ENCODE measurements around the gene BTBD19. TPM values are rescaled to one million over a fixed set of nuclear protein-coding genes. Genes with fewer than 3 reads are reported as not detected.

The BTBD19 gene
- total and polyA plus RNA-seq, 2 of the 8 experiments (the other 6 are each of a cell fraction or from before 2014, with no cell fraction given), result 1.1 TPM

GRCh38 chr1:44857446-44857845 is 49.1 kb downstream of the BTBD19 start:
- Histone ChIP-seq H2AK5ac (ENCODE audit: low read depth, low read length) (no peak overlapping the region), H4K5ac (ENCODE audit: insufficient read length, low read depth, low read length) (no peak overlapping the region), H3K27me3 (replicated peaks in 1 of 4; ENCODE audit: control insufficient read depth in 3 of 4, extremely low read depth in 1 of 4, insufficient read depth in 3 of 4, low read length in 3 of 4) (no peaks in the 10 kb centered on the region), H3K27ac (ENCODE audit: low read depth, low read length) (no peak overlapping the region), H3K23me2 (ENCODE audit: low read depth, low read length) (no peaks in the 10 kb centered on the region), H4K91ac (replicated peaks; ENCODE audit: insufficient read length, low read length) (no peak overlapping the region), H3K14ac (ENCODE audit: insufficient read length) (no peak overlapping the region), H3K79me1 (ENCODE audit: low read depth, low read length) (no peaks in the 10 kb centered on the region), H4K20me1 (replicated peaks in 1 of 2; ENCODE audit: control insufficient read depth in 1 of 2, insufficient read depth in 2 of 2, low read length in 2 of 2) (no peaks in the 10 kb centered on the region), H2BK20ac (ENCODE audit: low read length) (no peak overlapping the region), H3K4ac (replicated peaks; ENCODE audit: insufficient read length, low read depth, low read length) (no peak overlapping the region), H2BK15ac (ENCODE audit: low read length) (no peak overlapping the region), H3K79me2 (ENCODE audit: control insufficient read depth in 1 of 2, insufficient read depth in 2 of 2, low read length in 2 of 2) (no peaks in the 10 kb centered on the region), H2AFZ (ENCODE audit: low read length) (no peak overlapping the region), H2BK12ac (ENCODE audit: low read depth, low read length) (no peak overlapping the region), H3K56ac (replicated peaks; ENCODE audit: insufficient read length, low read depth, low read length) (no peak overlapping the region), H2BK5ac (ENCODE audit: low read depth, low read length) (no peak overlapping the region), H3K4me3 (ENCODE audit: extremely low read depth in 1 of 4, insufficient read depth in 2 of 4, low read depth in 3 of 4, low read length in 4 of 4) (no peak overlapping the region), H4K8ac (ENCODE audit: extremely low read depth, insufficient read depth, low read length) (no peak overlapping the region; the same call in 1 of the 2 replicates), H3K4me2 (ENCODE audit: insufficient read depth in 1 of 2, low read depth in 2 of 2, low read length in 2 of 2) (no peak overlapping the region), H3K36me3 (ENCODE audit: control insufficient read depth in 2 of 4, insufficient read depth in 4 of 4, low read length in 3 of 4) (no peaks in the 10 kb centered on the region), H3K9me3 (ENCODE audit: insufficient read depth in 2 of 2, low read depth in 1 of 2, low read length in 1 of 2) (no peaks in the 10 kb centered on the region), H2BK120ac (replicated peaks; ENCODE audit: low read depth, low read length) (no peak overlapping the region), H3K23ac (ENCODE audit: insufficient read length) (no peak overlapping the region), H3K18ac (ENCODE audit: extremely low read depth, low read length) (no peak overlapping the region), H3K9ac (replicated peaks in 1 of 4; ENCODE audit: extremely low read depth in 1 of 4, low read depth in 3 of 4, low read length in 3 of 4) (no peak overlapping the region), H3K4me1 (replicated peaks in 1 of 4; ENCODE audit: control insufficient read depth in 3 of 4, insufficient read depth in 4 of 4, low read length in 3 of 4) (no peaks in the 10 kb centered on the region)
- no peak for DNase-seq (ENCODE audit: low read depth in 1 of 2, low spot score in 2 of 2)
- CTCF ChIA-PET (ENCODE audit: partially characterized antibody), result interaction anchor here (1.0 kb wide), 1 partner anchor 11 kb away, joined by 3 read pairs; no protein-coding TSS in a partner anchor
- 98% methylated on average over 7 of the region's 7 CpGs; no CpG with 5 or more reads in 1 of the 2 experiments for WGBS, 2 experiments (ENCODE audit: extremely low coverage in 1 of 2, insufficient coverage in 1 of 2, insufficient read length in 1 of 2, insufficient replicate concordance in 2 of 2, low coverage in 1 of 2, low lambda C conversion rate in 2 of 2, missing lambda C conversion rate in 1 of 2)
- no peak for TF ChIP-seq HDAC2 (IDR thresholded peaks at IDR 0.05; ENCODE audit: borderline replicate concordance in 1 of 2, low read depth in 2 of 2, low read length in 2 of 2)
- no peak for TF ChIP-seq NANOG (IDR thresholded peaks at IDR 0.05; ENCODE audit: insufficient read depth, low read depth, low read length, poor library complexity, severe bottlenecking)
- TF ChIP-seq TEAD4 (IDR thresholded peaks at IDR 0.05; ENCODE audit: low read depth, low read length), result no peak
- no peak for TF ChIP-seq CTBP2 (IDR thresholded peaks at IDR 0.05; ENCODE audit: borderline replicate concordance, insufficient read depth, insufficient read length, low read length)
- POLR2A ChIA-PET (ENCODE audit: partially characterized antibody), result no interaction called here
- no peak for FAIRE-seq

Measured in H1 (cell line).